ENCODE data around the gene TMEM128. TPM values are rescaled to one million over a fixed set of nuclear protein-coding genes. Genes with fewer than 3 reads are reported as not detected.
"Not testable (repeated sequence)": the region's sequence is repeated elsewhere in the genome, so short reads cannot be mapped to it uniquely, and the experiment has no call there.

The TMEM128 gene
- 16.2 TPM for total RNA-seq
- long read RNA-seq, transcript TMEM128-202 (5 exons, 1,221 nt) = major isoform, 27 of 32 reads
- long read RNA-seq, partial matches to known transcripts = 3 of 32 reads
- long read RNA-seq, other reads (novel, unspliced or antisense) = 2 of 32 reads

- DNase-seq (ENCODE audit: low spot score) = peak; percentile 97
These were observed at the start of gene TMEM128 for GRCh38 chr4:4248029-4248884. Gene TMEM128 (minus strand): TSS chr4:4248223. CDS start chr4:4248202, 21 bp downstream.

GRCh38 chr4:4296283-4296846, 48.3 kb upstream of the TMEM128 start:
- DNase-seq (ENCODE audit: low spot score) = peak; percentile 12

GRCh38 chr4:4293279-4293678, 45.3 kb upstream of the TMEM128 start:
- no peak for DNase-seq (ENCODE audit: low spot score)

- DNase-seq (ENCODE audit: low spot score) = peak; percentile 98
These were observed 42.2 kb upstream of the TMEM128 start, which contains the start of the genes LYAR and ZBTB49 for GRCh38 chr4:4289941-4290850. Gene LYAR (minus strand): TSS chr4:4290154. CDS start chr4:4283742, 6,412 bp downstream. Gene ZBTB49 (plus strand): TSS chr4:4290251. CDS start chr4:4299946, 9,695 bp downstream.

- no peak for DNase-seq (ENCODE audit: low spot score)
These were observed 41.5 kb upstream of the TMEM128 start for GRCh38 chr4:4289597-4289940.

- DNase-seq (ENCODE audit: low spot score) = no peak
These were observed 41.0 kb upstream of the TMEM128 start for GRCh38 chr4:4289055-4289454.

GRCh38 chr4:4288098-4288497, 40.1 kb upstream of the TMEM128 start:
- no peak for DNase-seq (ENCODE audit: low spot score)

GRCh38 chr4:4284827-4285618, 37.0 kb upstream of the TMEM128 start:
- DNase-seq (ENCODE audit: low spot score) = no peak

- DNase-seq (ENCODE audit: low spot score) = no peak
These were observed 33.8 kb upstream of the TMEM128 start for GRCh38 chr4:4281787-4282186.

- DNase-seq (ENCODE audit: low spot score) = no peak
These were observed 29.5 kb upstream of the TMEM128 start for GRCh38 chr4:4277531-4277930.

- DNase-seq (ENCODE audit: low spot score) = no peak
These were observed 26.2 kb upstream of the TMEM128 start for GRCh38 chr4:4274226-4274625.

- no peak for DNase-seq (ENCODE audit: low spot score)
These were observed 23.9 kb upstream of the TMEM128 start for GRCh38 chr4:4271912-4272311.

- DNase-seq (ENCODE audit: low spot score) = no peak
These were observed 22.5 kb upstream of the TMEM128 start for GRCh38 chr4:4270529-4270928.

- no peak for DNase-seq (ENCODE audit: low spot score)
These were observed 21.8 kb upstream of the TMEM128 start for GRCh38 chr4:4269856-4270255.

- DNase-seq (ENCODE audit: low spot score) = no peak
These were observed 21.3 kb upstream of the TMEM128 start for GRCh38 chr4:4269331-4269731.

GRCh38 chr4:4268776-4269175, 20.8 kb upstream of the TMEM128 start:
- no peak for DNase-seq (ENCODE audit: low spot score)

GRCh38 chr4:4267981-4268380, 20.0 kb upstream of the TMEM128 start:
- peak; percentile 59 for DNase-seq (ENCODE audit: low spot score)

GRCh38 chr4:4260185-4260751, 12.2 kb upstream of the TMEM128 start:
- DNase-seq (ENCODE audit: low spot score) = no peak

- DNase-seq (ENCODE audit: low spot score) = no peak
These were observed 11.6 kb upstream of the TMEM128 start for GRCh38 chr4:4259484-4260100.

- not testable (repeated sequence) for DNase-seq (ENCODE audit: low spot score)
These were observed 9.7 kb upstream of the TMEM128 start for GRCh38 chr4:4257705-4258104.

All from mesenteric fat pad (tissue), 1 donor.